Measurements from ENCODE around the gene FGB.

DNA sequence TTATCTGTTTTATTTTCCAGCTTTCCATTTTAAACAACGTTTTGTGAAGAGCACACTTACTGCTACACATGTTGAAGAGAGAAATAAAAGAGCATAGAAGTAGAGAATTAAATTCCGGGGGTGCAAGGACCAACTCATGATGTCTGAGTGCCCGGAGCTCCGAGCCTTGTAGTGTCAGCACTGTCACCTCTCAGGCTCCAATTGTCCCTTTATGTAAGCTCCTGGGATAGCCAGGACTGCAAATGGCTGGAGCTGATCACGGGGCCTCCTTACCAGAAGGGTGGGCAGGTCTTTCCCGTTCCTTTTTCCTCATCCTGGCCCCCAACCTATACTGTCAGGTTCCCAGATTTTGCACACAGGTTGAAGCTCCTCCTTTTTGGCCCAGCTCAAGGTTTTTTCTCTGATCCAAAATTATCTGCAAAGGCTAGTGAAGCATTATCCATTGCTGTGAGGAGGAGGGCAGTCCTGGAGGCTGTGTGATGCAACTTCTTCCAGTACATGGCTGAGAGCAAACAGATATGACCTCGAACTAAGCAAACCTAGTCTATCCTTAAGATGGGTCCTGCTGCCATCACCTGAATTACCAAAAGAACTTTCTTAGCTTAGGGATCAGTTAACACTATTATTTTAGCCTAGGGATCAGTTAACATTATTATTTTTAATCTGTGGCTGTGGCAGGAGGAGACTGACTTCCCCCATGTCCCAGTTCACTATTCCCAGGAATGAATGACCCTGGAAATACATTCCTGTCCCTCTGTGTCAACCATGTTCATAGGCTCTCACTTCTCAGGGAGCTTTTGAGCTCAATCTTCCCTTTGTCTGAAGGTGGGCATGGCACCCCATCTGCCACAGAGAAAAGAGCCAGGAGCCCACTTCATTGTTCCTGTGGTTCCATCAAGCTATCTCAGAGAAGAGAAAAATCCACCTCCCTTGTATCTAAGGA, 49.9 kb downstream of the FGB start, which contains the start of gene FGG:
- TF ChIP-seq, protein P1, sequence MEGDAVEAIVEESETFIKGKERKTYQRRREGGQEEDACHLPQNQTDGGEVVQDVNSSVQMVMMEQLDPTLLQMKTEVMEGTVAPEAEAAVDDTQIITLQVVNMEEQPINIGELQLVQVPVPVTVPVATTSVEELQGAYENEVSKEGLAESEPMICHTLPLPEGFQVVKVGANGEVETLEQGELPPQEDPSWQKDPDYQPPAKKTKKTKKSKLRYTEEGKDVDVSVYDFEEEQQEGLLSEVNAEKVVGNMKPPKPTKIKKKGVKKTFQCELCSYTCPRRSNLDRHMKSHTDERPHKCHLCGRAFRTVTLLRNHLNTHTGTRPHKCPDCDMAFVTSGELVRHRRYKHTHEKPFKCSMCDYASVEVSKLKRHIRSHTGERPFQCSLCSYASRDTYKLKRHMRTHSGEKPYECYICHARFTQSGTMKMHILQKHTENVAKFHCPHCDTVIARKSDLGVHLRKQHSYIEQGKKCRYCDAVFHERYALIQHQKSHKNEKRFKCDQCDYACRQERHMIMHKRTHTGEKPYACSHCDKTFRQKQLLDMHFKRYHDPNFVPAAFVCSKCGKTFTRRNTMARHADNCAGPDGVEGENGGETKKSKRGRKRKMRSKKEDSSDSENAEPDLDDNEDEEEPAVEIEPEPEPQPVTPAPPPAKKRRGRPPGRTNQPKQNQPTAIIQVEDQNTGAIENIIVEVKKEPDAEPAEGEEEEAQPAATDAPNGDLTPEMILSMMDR (IDR thresholded peaks at IDR 0.05; ENCODE audit: low read depth, low read length) = no peak
- no peak for TF ChIP-seq POLR2A (IDR thresholded peaks at IDR 0.05; ENCODE audit: extremely low read depth, insufficient read length)
